CD4-positive, alpha-beta T cell treated with Interleukin-4 for 4 hours (primary cell): ENCODE measurements around the gene UBE2V1.

ENCODE experiments used
- DNase-seq: peaks from one replicate; pipeline ENCODE4 v3.0.0-alpha.2; 2020

Gene UBE2V1

DNA sequence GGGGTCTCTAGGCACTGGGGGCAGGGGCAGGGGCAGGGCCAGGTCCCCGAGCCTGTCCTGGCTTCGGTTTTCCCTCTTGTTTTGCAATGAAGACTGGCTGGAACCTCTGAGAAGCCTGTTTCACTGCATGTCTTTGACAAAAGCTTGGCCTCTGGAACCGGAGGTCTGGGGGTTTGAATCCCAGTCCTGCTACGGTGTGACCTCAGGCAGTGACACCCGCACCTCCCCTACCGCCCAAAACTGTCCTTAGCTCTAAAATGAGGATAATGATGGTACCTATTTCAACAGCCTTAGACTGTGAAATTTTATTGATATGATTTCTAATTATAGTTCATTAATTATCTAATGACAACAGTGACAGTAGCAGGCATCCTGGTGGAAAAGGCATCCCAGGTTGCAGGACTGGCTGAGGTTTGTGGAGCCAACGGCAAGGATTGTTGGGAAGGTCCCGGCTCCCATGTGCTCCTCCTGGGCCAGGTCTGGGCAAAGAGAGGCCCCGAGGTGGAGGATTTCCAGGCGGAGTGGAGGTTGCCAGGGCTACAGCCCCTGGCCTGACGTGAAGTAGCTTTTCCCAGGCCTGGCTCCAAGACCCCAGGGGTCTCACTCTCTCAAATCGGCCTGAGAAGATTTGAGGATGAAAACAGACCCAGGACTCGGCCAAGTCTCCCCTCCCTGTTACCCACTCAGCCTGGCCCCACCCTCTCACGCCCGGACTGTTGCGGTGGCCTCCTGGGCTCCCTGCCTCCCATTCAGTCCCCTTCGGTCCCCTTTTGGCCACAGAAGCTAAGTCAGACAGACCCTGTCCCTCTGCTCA lies 72.3 kb downstream of the UBE2V1 start:
- no peak for DNase-seq

DNA sequence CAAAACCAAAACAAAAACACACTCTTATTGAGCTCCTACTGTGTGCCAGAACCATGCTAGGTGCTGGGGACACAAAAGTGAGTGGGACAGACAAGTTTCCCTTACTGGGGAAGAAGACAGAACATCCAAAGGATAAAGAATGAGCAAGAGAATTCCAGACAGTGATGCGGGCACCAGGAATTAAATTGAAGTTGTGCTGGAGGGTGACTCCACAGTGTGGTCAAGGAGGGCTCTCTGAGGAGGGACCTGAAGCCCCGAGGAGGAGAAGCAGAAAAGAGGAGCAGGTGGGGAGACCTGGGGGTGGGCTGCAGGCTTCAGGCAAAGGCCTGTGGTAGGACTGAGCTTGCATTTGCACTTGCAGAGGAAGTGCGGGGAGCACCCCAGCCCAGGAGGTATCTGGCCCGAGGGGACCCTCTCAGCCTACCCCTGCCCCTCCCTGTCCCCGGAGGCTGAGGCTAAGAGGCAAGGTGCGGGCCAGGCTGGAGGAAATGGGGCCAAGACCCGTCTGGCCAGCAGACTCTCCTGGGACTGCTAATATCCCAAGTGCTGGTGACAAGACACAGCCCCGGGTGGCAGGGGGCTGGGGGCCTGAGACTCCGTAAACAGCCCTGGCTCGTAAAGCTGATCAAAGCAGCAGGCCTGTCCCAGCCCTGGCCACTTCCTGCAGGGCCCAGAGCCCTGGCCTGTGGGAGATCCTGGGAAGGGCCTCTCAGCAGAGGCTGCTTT lies 73.1 kb downstream of the UBE2V1 start:
- DNase-seq, result no peak

DNA sequence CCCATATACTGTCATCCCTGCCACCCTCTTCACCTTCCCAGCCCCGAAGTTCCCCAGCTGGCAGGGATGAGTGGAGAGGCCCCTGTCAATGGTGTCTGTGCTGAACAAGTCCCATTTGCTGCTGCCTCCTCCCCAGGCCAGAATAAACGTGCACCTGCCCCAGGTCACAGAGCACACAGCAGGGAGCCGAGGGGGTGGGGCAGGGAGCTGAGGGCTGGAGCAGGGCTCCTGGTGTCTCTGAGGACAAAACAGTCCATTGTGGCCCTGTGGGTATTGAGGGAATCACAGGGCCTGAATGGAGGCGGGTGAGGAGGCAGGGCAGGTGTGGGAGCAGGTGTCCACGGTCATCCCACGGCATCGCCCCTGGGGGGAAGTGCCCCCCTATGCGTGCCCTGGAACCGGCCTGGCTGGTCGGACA lies 74.4 kb downstream of the UBE2V1 start:
- DNase-seq, result no peak

DNA sequence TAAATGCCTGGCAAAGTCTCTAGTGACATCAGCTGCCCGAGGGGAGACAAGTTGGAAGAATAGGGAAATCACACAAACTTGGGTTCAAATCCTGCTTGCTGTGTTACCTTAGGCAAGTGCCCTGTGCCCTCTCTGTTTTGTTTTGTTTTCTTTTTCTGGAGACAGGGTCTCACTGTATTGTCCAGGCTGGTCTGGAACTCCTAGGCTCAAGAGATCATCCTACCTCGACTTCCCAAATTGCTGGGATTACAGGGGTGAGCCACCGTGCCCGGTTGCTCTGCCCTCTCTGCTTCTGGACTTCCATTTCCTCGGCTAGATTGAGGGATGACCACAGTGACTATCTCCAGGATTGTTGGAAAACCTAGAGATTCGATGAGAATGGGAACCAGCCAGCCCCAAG lies 74.8 kb downstream of the UBE2V1 start:
- no peak for DNase-seq

DNA sequence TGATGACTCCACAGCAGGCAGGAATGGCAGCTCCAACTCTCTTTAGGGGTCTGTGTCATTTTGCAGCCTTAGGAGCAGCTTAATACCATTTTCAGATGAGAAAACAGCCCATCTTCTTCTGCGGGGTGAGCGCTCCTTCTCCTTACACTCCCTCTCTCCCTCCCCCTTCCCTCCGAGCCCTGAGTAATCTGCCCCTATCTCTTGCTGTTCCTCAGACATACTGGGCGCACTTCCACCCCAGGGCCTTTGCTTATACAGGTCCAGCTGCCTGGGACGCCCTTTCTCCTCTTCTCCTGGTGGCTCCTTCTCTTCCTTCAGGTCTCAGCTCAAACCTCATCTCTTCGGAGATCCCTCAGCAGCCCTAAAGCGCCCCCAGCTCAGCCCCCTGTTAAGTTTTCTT lies 75.4 kb downstream of the UBE2V1 start:
- no peak for DNase-seq

DNA sequence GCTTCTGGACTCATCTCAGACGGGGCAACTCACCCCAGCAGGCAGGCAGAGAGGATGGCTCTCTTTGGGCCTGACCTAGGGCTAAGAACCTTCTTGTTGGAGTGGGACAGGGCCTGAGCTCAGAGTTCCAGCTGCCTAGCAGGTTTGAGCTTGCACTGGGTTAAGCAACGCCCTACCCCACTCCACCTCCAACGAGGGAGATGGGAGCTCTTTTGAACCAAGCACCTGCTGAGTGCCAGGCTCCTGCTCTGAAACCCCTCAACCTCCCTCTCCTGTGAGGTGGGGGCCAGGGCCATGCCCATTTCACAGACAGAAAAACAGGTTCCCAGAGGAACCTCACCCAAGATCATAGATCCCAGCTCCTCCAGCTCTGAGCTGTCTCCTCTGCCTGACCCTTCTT lies 75.8 kb downstream of the UBE2V1 start:
- DNase-seq, result no peak

DNA sequence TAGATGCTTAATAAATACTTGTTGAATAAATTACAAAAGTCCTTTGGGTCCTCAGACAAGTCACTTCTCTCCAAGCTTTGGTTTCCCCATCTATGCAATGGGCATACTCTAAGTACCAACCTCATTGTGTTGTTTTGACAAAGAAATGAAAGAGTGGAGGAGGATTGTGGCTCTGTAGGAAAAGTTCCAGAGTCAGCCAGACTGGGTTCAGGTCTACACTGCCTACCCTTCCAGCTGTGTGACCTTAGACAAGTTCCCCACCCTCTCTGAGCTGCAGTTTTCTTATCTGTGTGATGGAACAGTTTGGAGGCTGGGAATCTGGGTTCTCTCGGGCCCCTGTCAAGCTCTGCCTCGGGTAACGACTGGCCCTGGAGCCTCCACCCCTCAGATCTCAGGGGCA lies 76.2 kb downstream of the UBE2V1 start:
- no peak for DNase-seq

DNA sequence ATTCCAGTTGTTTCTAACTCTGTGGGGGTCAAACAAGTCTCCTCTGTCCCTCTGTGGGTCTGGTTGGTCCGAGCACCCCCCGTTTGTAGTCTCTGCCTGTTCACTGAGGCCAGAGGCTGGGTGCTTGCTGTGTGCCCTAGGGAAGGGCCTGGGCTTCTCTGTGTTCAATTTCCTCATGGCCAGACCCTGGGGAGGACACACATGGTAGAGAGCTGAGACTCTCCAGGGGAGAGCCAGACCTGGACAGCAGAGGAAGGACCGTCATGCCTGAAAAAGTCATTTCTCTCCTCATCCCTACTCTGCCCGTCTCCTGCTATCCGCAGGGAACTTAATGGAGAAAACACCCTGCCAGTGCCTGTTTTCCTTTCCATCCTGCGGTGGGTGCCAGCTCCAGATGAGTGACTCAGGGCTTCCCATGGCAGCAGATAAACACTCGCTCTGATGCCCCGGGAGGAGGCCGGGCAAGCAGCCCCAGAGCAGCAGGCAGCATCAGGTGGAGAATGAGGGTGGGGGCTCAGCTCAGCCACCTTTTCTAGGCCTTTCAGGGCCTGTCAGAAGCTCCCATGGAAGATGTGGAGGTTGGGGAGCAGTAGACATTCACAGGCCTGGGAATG lies 78.3 kb downstream of the UBE2V1 start:
- DNase-seq, result no peak

DNA sequence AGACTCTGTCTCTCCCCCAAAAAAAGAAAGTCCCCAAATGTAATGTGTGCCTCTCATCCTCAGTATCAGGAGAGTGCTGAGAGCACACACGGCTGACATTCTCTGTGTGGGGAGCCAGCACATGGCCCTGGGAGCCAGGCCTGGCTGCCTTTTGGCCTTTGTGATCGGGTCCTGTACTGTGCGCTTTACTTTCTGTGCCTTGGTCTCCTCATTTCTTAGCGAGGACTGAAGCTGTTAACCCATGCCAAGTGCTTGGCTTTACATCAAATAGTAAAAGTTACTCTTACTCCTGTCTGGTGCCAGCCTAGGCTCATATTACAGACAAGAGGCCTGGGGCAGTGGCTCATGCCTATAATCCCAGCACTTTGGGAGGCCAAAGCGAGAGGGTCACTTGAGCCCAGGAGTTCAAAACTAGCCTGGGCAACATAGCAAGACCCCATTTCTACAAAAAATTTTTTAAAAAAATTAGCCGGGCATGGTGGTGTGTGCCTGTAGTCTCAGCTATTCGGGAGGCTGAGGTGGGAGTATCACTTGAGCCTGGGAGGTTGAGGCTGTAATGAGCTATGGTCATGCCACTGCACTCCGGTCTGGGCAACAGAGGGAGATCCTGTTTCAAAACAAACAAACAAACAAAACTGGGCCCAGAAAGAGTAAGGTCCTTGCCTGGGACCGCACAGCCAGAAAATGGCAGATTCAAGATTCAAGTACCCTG lies 79.8 kb downstream of the UBE2V1 start:
- DNase-seq, result no peak
